WTC11 (cell line): Measurements from ENCODE around the gene SAMHD1.

Experiments
- CTCF ChIP-seq: fragments of 200-600 bp; IDR thresholded peaks from 2 replicates; pipeline ENCODE4 v1.8.0; 2022; ENCODE audit warnings: antibody characterized with exemption
- KAT7 ChIP-seq: sonication (generic); formaldehyde crosslinking; IDR thresholded peaks from 2 replicates; pipeline ENCODE4 v1.8.1; 2023; ENCODE audit warnings: missing genetic modification reagents, mild to moderate bottlenecking, borderline replicate concordance
- MYBL2 ChIP-seq: sonication (generic); formaldehyde crosslinking; IDR thresholded peaks from 2 replicates; pipeline ENCODE4 v1.8.1; 2023; ENCODE audit warnings: mild to moderate bottlenecking, moderate library complexity, missing genetic modification reagents
- NR1H2 ChIP-seq: sonication (generic); formaldehyde crosslinking; IDR thresholded peaks from 2 replicates; pipeline ENCODE4 v1.9.0; 2021; ENCODE audit warnings: mild to moderate bottlenecking, moderate library complexity, missing genetic modification reagents
- OVOL2 ChIP-seq: fragments of 250-450 bp; sonication (Bioruptor Pico); IDR thresholded peaks from 2 replicates; pipeline ENCODE4 v1.9.0; 2021; ENCODE audit warnings: mild to moderate bottlenecking, borderline replicate concordance
- SP1 ChIP-seq: sonication (generic); formaldehyde crosslinking; conservative IDR thresholded peaks from 2 replicates; pipeline ENCODE4 v1.8.1; 2022; ENCODE audit warnings: missing genetic modification reagents
- ZNF416 ChIP-seq: fragments of 250-450 bp; sonication (Bioruptor Pico); IDR thresholded peaks from 2 replicates; pipeline ENCODE4 v1.9.0; 2021; ENCODE audit warnings: mild to moderate bottlenecking, inconsistent platforms

DNA sequence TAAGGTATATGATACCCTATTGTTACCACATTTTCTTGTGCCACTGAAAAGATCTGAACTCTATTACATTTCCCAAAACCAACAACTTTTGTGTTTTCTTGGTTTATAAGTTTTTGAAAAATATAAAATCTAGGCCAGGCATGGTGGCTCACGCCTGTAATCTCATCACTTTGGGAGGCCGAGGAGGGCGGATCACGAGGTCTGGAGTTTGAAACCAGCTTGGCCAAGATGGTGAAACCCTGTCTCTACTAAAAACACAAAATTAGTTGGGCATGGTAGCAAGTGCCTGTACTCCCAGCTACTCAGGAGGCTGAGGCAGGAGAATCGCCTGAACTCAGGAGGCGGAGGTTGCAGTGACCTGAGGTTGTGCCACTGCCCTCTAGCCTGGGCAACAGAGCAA is 34.3 kb downstream of the SAMHD1 start:
- TF ChIP-seq SP1 (CRISPR knock-in tag) = no peak
- no peak for TF ChIP-seq MYBL2 (CRISPR knock-in tag)
- TF ChIP-seq NR1H2 (CRISPR knock-in tag) = no peak
- no peak for TF ChIP-seq OVOL2 (CRISPR knock-in tag)
- no peak for TF ChIP-seq CTCF
- no peak for TF ChIP-seq KAT7
- TF ChIP-seq ZNF416 (CRISPR knock-in tag) = no peak
